HG02678 (cell line): Measurements from ENCODE around the gene DPP9.

Experiments used
- ATAC-seq: cut with Tn5 transposase; IDR thresholded peaks from one replicate; pipeline ENCODE4 v1.9.1; 2021; ENCODE audit warnings: mild to moderate bottlenecking, moderate library complexity; ENCODE audit not compliant: unreplicated experiment

Gene DPP9

GRCh38 chr19:4660993-4661392 lies 62.6 kb downstream of the DPP9 start:
- ATAC-seq = no peak

GRCh38 chr19:4660181-4660791 lies 63.4 kb downstream of the DPP9 start:
- ATAC-seq = no peak

- ATAC-seq = no peak
Observed at GRCh38 chr19:4657835-4658234, 65.8 kb downstream of the DPP9 start.

- ATAC-seq = no peak
Observed at GRCh38 chr19:4657262-4657661, 66.4 kb downstream of the DPP9 start.

- no peak for ATAC-seq
Observed at GRCh38 chr19:4656102-4656501, 67.5 kb downstream of the DPP9 start.

- no peak for ATAC-seq
Observed at GRCh38 chr19:4654437-4655361, 68.9 kb downstream of the DPP9 start.

- no peak for ATAC-seq
Observed at GRCh38 chr19:4653793-4654436, 69.7 kb downstream of the DPP9 start.

GRCh38 chr19:4652075-4652474 lies 71.6 kb downstream of the DPP9 start:
- ATAC-seq = no peak

- ATAC-seq = no peak
Observed at GRCh38 chr19:4650159-4650558, 73.5 kb downstream of the DPP9 start.

GRCh38 chr19:4649392-4650047 lies 74.1 kb downstream of the DPP9 start:
- ATAC-seq = no peak

GRCh38 chr19:4647676-4648644 lies 75.7 kb downstream of the DPP9 start:
- ATAC-seq = no peak

- no peak for ATAC-seq
Observed at GRCh38 chr19:4645718-4646117, 77.9 kb downstream of the DPP9 start.

- no peak for ATAC-seq
Observed at GRCh38 chr19:4642625-4643024, 81.0 kb downstream of the DPP9 start.

GRCh38 chr19:4641132-4641531 lies 82.5 kb downstream of the DPP9 start:
- ATAC-seq = no peak

GRCh38 chr19:4640247-4641000 lies 83.2 kb downstream of the DPP9 start:
- no peak for ATAC-seq

GRCh38 chr19:4639531-4640246 lies 84.0 kb downstream of the DPP9 start:
- ATAC-seq = peak; percentile 6

- ATAC-seq = peak; percentile 88
Observed at GRCh38 chr19:4638828-4639530, 84.7 kb downstream of the DPP9 start, which contains the start of gene TNFAIP8L1. TSS of gene TNFAIP8L1 (plus strand) at chr19:4639516. CDS start at chr19:4651870, 12,354 bp downstream.

GRCh38 chr19:4638317-4638716 lies 85.3 kb downstream of the DPP9 start:
- no peak for ATAC-seq
